Measurements from ENCODE around the gene SYT2.
"Not testable (repeated sequence)": the region's sequence is repeated elsewhere in the genome, so short reads cannot be mapped to it uniquely, and the experiment has no call there.

SYT2 gene

GRCh38 chr1:202620036-202620435 lies 90.2 kb downstream of the SYT2 start:
- not testable (repeated sequence) for DNase-seq

GRCh38 chr1:202619505-202619904 lies 90.7 kb downstream of the SYT2 start:
- DNase-seq: no peak

- not testable (repeated sequence) for DNase-seq
Measured at GRCh38 chr1:202619012-202619411, 91.2 kb downstream of the SYT2 start.

- peak; percentile 54 for DNase-seq
Measured at GRCh38 chr1:202616355-202616915, 93.8 kb downstream of the SYT2 start.

- DNase-seq: peak; percentile 91
Measured at GRCh38 chr1:202615501-202616354, 94.5 kb downstream of the SYT2 start.

GRCh38 chr1:202615208-202615500 lies 95.1 kb downstream of the SYT2 start:
- DNase-seq: not testable (repeated sequence)

- not testable (repeated sequence) for DNase-seq
Measured at GRCh38 chr1:202614363-202615207, 95.7 kb downstream of the SYT2 start.

GRCh38 chr1:202613571-202613970 lies 96.7 kb downstream of the SYT2 start:
- DNase-seq: no peak

- DNase-seq: not testable (repeated sequence)
Measured at GRCh38 chr1:202612036-202612435, 98.2 kb downstream of the SYT2 start.

GRCh38 chr1:202605515-202605914 lies 104.7 kb downstream of the SYT2 start:
- DNase-seq: no peak

- DNase-seq: no peak
Measured at GRCh38 chr1:202603435-202603834, 106.8 kb downstream of the SYT2 start.

- DNase-seq: no peak
Measured at GRCh38 chr1:202600432-202601041, 109.7 kb downstream of the SYT2 start.

- DNase-seq: peak; percentile 64
Measured at GRCh38 chr1:202599669-202600431, 110.4 kb downstream of the SYT2 start.

GRCh38 chr1:202597090-202597761 lies 113.0 kb downstream of the SYT2 start:
- no peak for DNase-seq

- DNase-seq: no peak
Measured at GRCh38 chr1:202596638-202597037, 113.6 kb downstream of the SYT2 start.

GRCh38 chr1:202593845-202594244 lies 116.4 kb downstream of the SYT2 start:
- DNase-seq: no peak

- no peak for DNase-seq
Measured at GRCh38 chr1:202592146-202592545, 118.1 kb downstream of the SYT2 start.

- DNase-seq: no peak
Measured at GRCh38 chr1:202591515-202591914, 118.7 kb downstream of the SYT2 start.

- DNase-seq: no peak
Measured at GRCh38 chr1:202590975-202591411, 119.3 kb downstream of the SYT2 start.

GRCh38 chr1:202590126-202590525 lies 120.1 kb downstream of the SYT2 start:
- no peak for DNase-seq

- DNase-seq: no peak
Measured at GRCh38 chr1:202589190-202589930, 120.9 kb downstream of the SYT2 start.
